Body of pancreas (tissue), 4 donors: ENCODE results near the gene ING2.

Source experiments
- POLR2A ChIP-seq, 3 donors: fragments of 450-650 bp; IDR thresholded peaks; one replicate each; pipeline ENCODE4 v1.6.1; 2016; ENCODE audit warnings: antibody characterized with exemption in 3 of 3, mild to moderate bottlenecking in 2 of 3
- TF ChIP-seq, protein P1 (sequence below), 7 experiments: fragments of 450-650 bp in 4 of 7; fragments of 200-600 bp in 3 of 7; sonication (generic) in 3 of 7; IDR thresholded peaks; one replicate each; pipeline ENCODE4 v1.5.1; 2016 to 2019; ENCODE audit warnings: antibody characterized with exemption in 7 of 7

DNA sequence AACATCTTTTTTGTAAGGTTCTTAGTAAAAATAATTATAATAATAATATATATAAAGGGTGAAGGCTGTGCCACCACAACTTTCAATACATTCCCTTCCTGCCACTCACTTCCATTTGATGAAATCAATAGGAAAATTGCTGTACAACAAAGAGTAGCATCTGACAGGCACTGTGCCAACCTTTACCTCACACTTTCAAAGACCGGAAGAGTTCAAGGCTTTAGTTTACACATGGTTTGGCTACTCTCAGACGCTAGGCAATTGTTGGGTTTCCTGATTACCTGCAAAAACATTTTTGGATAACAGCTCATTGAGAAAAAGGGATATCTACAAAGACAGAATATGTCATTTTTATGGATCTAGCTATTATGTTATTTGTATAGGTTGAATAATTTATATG is 5.5 kb upstream of the ING2 start:
- TF ChIP-seq POLR2A (IDR thresholded peaks at IDR 0.05), result no peak
- TF ChIP-seq, protein P1, sequence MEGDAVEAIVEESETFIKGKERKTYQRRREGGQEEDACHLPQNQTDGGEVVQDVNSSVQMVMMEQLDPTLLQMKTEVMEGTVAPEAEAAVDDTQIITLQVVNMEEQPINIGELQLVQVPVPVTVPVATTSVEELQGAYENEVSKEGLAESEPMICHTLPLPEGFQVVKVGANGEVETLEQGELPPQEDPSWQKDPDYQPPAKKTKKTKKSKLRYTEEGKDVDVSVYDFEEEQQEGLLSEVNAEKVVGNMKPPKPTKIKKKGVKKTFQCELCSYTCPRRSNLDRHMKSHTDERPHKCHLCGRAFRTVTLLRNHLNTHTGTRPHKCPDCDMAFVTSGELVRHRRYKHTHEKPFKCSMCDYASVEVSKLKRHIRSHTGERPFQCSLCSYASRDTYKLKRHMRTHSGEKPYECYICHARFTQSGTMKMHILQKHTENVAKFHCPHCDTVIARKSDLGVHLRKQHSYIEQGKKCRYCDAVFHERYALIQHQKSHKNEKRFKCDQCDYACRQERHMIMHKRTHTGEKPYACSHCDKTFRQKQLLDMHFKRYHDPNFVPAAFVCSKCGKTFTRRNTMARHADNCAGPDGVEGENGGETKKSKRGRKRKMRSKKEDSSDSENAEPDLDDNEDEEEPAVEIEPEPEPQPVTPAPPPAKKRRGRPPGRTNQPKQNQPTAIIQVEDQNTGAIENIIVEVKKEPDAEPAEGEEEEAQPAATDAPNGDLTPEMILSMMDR (IDR thresholded peaks at IDR 0.05), result no peak
